Measurements from ENCODE around the gene KIAA0753.

- TF ChIP-seq REST (IDR thresholded peaks at IDR 0.05; ENCODE audit: low read depth) (no peak), TEAD4 (IDR thresholded peaks at IDR 0.05) (no peak), TAF1 (IDR thresholded peaks at IDR 0.05; ENCODE audit: low read depth) (no peak)
These were observed 80.7 kb downstream of the KIAA0753 start for GRCh38 chr17:6559753-6560215.
